K562 (cell line): ENCODE data around the gene KCNAB1. TPM values are rescaled to one million over a fixed set of nuclear protein-coding genes. Genes with fewer than 3 reads are reported as not detected.

Experiments
- ATAC-seq: fragments of 200-7000 bp; cut with Tn5 transposase; 3 replicates; pipeline ENCODE4 v1.9.1; 2020; ENCODE audit warnings: moderate library complexity
- BruUV-seq: library from RNA; stranded (reverse); fragments of 400-500 nt; replicated peaks from 2 replicates; lab custom pipeline; 2021; lab: Mats Ljungman, UMichigan
- CTCF ChIA-PET: fragments of 300-600 bp; formaldehyde crosslinking; extraction: SDS; loops from one replicate; lab custom pipeline; 2021; ENCODE audit warnings: low intra/inter-chr PET ratio; lab: Yijun Ruan, JAX
- POLR2A ChIA-PET: fragments of 300-600, 350-650 bp; sonication (Branson Sonifier 250); formaldehyde crosslinking; extraction: SDS; loops from one replicate; lab custom pipeline; 2021; ENCODE audit warnings: antibody characterized with exemption, inconsistent platforms; lab: Yijun Ruan, JAX
- DNase-seq, 4 experiments: peaks; one replicate each; pipeline versions ENCODE4 v3.0.0 to v3.0.0-alpha.2; 2011 to 2018; ENCODE audit warnings: low spot score in 3 of 4, mixed read lengths in 3 of 4; ENCODE audit errors: extremely low read depth in 1 of 4
- FAIRE-seq: peaks from 2 replicates; lab custom pipeline; 2011; peaks lifted over from hg19 to GRCh38; lab: Jason Lieb, UNC
- H2AFZ ChIP-seq: 2 replicates; pipeline ENCODE4 v1.6.0; 2011; ENCODE audit warnings: low read depth, low read length, control low read depth, inconsistent platforms
- H3K27ac ChIP-seq: fragments of 200-600 bp; 3 replicates; pipeline ENCODE4 v1.8.0; 2011; ENCODE audit warnings: low read depth, mild to moderate bottlenecking, control low read depth, inconsistent platforms, low read length, moderate library complexity, mixed read lengths; ENCODE audit errors: extremely low read depth
- H3K27me3 ChIP-seq, 2 experiments: fragments of 300-600 bp in 1 of 2; 2 replicates in 1 of 2; 3 replicates in 1 of 2; pipeline versions ENCODE4 v1.6.0 to v1.8.0; 2011; ENCODE audit warnings: inconsistent platforms in 2 of 2, low read length in 2 of 2, mild to moderate bottlenecking in 1 of 2, mixed read lengths in 1 of 2, moderate library complexity in 1 of 2; ENCODE audit not compliant: control insufficient read depth in 2 of 2, insufficient read depth in 2 of 2
- H3K36me3 ChIP-seq: fragments of 300-600 bp; 3 replicates; pipeline ENCODE4 v1.8.0; 2011; ENCODE audit warnings: mild to moderate bottlenecking, low read length, inconsistent platforms; ENCODE audit not compliant: control insufficient read depth, insufficient read depth
- H3K4me1 ChIP-seq, 2 experiments: fragments of 200-600 bp in 1 of 2; replicated peaks in 1 of 2; 2 replicates in 1 of 2; 3 replicates in 1 of 2; pipeline versions ENCODE4 v1.5.1 to v1.8.0; 2011; ENCODE audit warnings: inconsistent platforms in 2 of 2, low read length in 2 of 2, mild to moderate bottlenecking in 1 of 2, mixed read lengths in 1 of 2, moderate library complexity in 1 of 2; ENCODE audit not compliant: control insufficient read depth in 2 of 2, insufficient read depth in 2 of 2
- H3K4me2 ChIP-seq: 2 replicates; pipeline ENCODE4 v1.6.1; 2011; ENCODE audit warnings: low read length, control low read depth, inconsistent platforms, mixed read lengths; ENCODE audit not compliant: insufficient read depth
- H3K4me3 ChIP-seq: fragments of 200-600 bp; sonication (generic), shearing (Covaris generic); 2 replicates; pipeline ENCODE4 v1.5.1; 2016; ENCODE audit warnings: control low read depth, inconsistent platforms
- H3K79me2 ChIP-seq: fragments of 200-600 bp; 3 replicates; pipeline ENCODE4 v1.8.0; 2011; ENCODE audit warnings: low read length, inconsistent platforms; ENCODE audit not compliant: control insufficient read depth, insufficient read depth
- H3K9ac ChIP-seq, 2 experiments: 2 replicates each; pipeline versions ENCODE4 v1.6.0 to v1.6.1; 2011; ENCODE audit warnings: low read depth in 2 of 2, low read length in 2 of 2, control low read depth in 1 of 2, inconsistent platforms in 1 of 2, mild to moderate bottlenecking in 1 of 2, mixed read lengths in 1 of 2; ENCODE audit not compliant: insufficient read depth in 1 of 2
- H3K9me1 ChIP-seq: one replicate; pipeline ENCODE4 v1.6.0; 2011; ENCODE audit warnings: inconsistent platforms, mild to moderate bottlenecking, low read length, moderate library complexity; ENCODE audit not compliant: control insufficient read depth, insufficient read depth
- H3K9me3 ChIP-seq: replicated peaks from 2 replicates; pipeline ENCODE4 v1.5.1; 2011; ENCODE audit warnings: low read depth, low read length, inconsistent platforms; ENCODE audit not compliant: control insufficient read depth, insufficient read depth
- H4K20me1 ChIP-seq: replicated peaks from 2 replicates; pipeline ENCODE4 v1.6.1; 2011; ENCODE audit warnings: low read length, inconsistent platforms, mixed read lengths; ENCODE audit not compliant: control insufficient read depth, insufficient read depth
- BCOR ChIP-seq: fragments of 450-650 bp; IDR thresholded peaks from 2 replicates; pipeline ENCODE4 v1.6.1; 2016
- FOXP4 ChIP-seq: sonication (generic); formaldehyde crosslinking; IDR thresholded peaks from 2 replicates; pipeline ENCODE4 v1.8.0; 2022; ENCODE audit warnings: mild to moderate bottlenecking, missing genetic modification reagents, borderline replicate concordance
- GTF2A2 ChIP-seq: IDR thresholded peaks from 2 replicates; pipeline ENCODE4 v1.6.1; 2016; ENCODE audit warnings: mild to moderate bottlenecking, missing genetic modification characterization, missing compliant biosample characterization
- KAT2B ChIP-seq: IDR thresholded peaks from one replicate; pipeline ENCODE4 v1.6.1; 2012; ENCODE audit warnings: low read depth, mild to moderate bottlenecking, control low read depth, inconsistent platforms, low read length, moderate library complexity
- KDM2B ChIP-seq: fragments of 250-450 bp; sonication (Bioruptor Pico); IDR thresholded peaks from 2 replicates; pipeline ENCODE4 v1.8.0; 2021; ENCODE audit warnings: mild to moderate bottlenecking, moderate library complexity
- NCOA1 ChIP-seq: fragments of 450-650 bp; IDR thresholded peaks from 2 replicates; pipeline ENCODE4 v1.6.1; 2016; ENCODE audit warnings: low read depth
- ZNF609 ChIP-seq: sonication (generic); formaldehyde crosslinking; IDR thresholded peaks from 2 replicates; pipeline ENCODE4 v1.8.1; 2023; ENCODE audit warnings: missing genetic modification reagents, mild to moderate bottlenecking, borderline replicate concordance
- WGBS: fragments of 100-300 bp; shearing (Covaris generic); methylation state at CpG from one replicate; pipeline ENCODE4 v1.1.6; 2016; ENCODE audit warnings: low coverage, mixed read lengths; ENCODE audit not compliant: insufficient coverage; ENCODE audit errors: missing lambda C conversion rate; 5-methylcytosine and 5-hydroxymethylcytosine counted together
- in situ Hi-C: fragments of 300-500 bp; cut with MboI; formaldehyde crosslinking; loops from 4 replicates; pipeline ENCODE4 v1.15.0; 2018; ENCODE audit warnings: inconsistent platforms, mixed read lengths
- intact Hi-C: fragments of 100-400 bp; cut with micrococcal nuclease; formaldehyde crosslinking; loops from 2 replicates; pipeline ENCODE4 v1.14.2; 2022
- polyA plus RNA-seq, 8 experiments: library from polyadenylated mRNA; depleted of rRNA in 4 of 8; stranded (reverse) in 5 of 8; unstranded in 3 of 8; fragments of >200 nt; fragmentation: Nextera tagmentation in 2 of 8; fragmentation: Illumina TruSeq in 1 of 8; extraction: Ambion mirVana in 2 of 8; extraction: Trizol in 1 of 8; gene quantifications; 2 replicates each; pipeline versions ENCODE4 v1.2.1 to v1.2.3, GENCODE V29; 2011 to 2014; ENCODE audit warnings: inconsistent platforms in 1 of 8, missing spikeins in 1 of 8
- total RNA-seq, 7 experiments: library from RNA; depleted of rRNA in 6 of 7; stranded (reverse); fragments of >200 nt in 6 of 7; fragmentation: Illumina TruSeq in 2 of 7; extraction: Trizol in 2 of 7; gene quantifications; 2 replicates each; pipeline versions ENCODE4 v1.2.1 to v1.2.3, GENCODE V29; 2011 to 2021; ENCODE audit warnings: low replicate concordance in 1 of 7

KCNAB1 gene
- total and polyA plus RNA-seq, 9 of the 15 experiments (the other 6 are each of a cell fraction or from before 2014, with no cell fraction given) = 0.14 to 1.2 (median 0.51) TPM

DNA sequence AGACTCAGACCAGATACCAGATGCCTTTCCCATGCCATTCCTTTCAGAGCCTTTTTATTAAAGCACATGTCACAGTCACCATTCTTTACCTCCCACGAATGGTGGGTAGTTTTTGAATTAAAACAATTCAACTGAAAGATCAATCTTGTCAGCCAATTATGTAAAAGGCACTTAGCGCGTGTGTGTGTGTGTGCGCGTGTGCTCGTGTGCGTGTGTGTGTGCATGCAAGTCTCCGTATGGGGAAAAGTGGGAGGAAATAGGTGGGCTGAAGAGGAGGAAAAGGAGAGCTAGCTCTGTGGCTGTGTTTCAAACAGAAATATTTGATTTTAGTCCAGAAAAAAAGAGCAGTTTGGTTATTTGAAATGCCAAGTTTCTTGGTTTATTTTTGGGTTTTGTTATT is 177.2 kb downstream of the KCNAB1 start:
- Histone ChIP-seq H3K9ac (no peak overlapping the region), H3K4me3 (no peak overlapping the region), H3K27me3 (peaks cover 5 to 6% of the 10 kb centered on the region in 2 experiments; a peak in 1 of 5 replicates), H4K20me1 (no peaks in the 10 kb centered on the region), H3K79me2 (no peaks in the 10 kb centered on the region), H3K4me2 (no peak overlapping the region), H3K9me1 (no peaks in the 10 kb centered on the region), H3K36me3 (no peaks in the 10 kb centered on the region), H3K4me1 (no peaks in the 10 kb centered on the region), H3K9me3 (no peaks in the 10 kb centered on the region), H2AFZ (no peak overlapping the region), H3K27ac (no peak overlapping the region)
- CTCF ChIA-PET = no interaction called here
- no peak for FAIRE-seq
- ATAC-seq = no peak
- in situ Hi-C loops (no loop called here), intact Hi-C loops (no loop called here)
- WGBS = 29% methylated on average over 8 of the region's 8 CpGs
- no peak for TF ChIP-seq KDM2B (CRISPR knock-in tag)
- no peak for TF ChIP-seq GTF2A2 (tag)
- no peak for TF ChIP-seq FOXP4 (CRISPR knock-in tag)
- no peak for TF ChIP-seq KAT2B
- TF ChIP-seq BCOR = no peak
- no peak for TF ChIP-seq ZNF609 (CRISPR knock-in tag)
- no peak for TF ChIP-seq NCOA1
- POLR2A ChIA-PET = no interaction called here
- DNase-seq = no peak
- BruUV-seq = no TSS peak
